Measurements from ENCODE around the gene KPRP.

DNA sequence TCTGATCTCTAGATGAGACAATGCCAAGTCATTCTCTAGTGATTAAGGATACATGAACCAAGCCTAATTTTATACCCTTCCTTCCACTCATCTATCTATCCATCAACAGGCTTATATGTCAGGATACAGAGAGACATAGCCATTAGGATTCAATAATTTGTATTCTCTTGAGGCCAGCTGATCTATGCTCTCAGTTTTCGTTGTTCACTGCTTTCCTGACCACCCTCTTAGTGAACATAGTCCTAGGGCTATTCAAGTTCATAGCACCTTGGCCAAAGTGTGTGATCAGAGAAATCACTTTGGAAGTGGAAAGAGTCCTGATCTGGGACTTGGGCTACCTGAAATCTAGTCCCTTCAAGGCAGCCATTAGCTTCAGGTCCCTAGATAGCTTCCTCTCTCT, 4.2 kb upstream of the KPRP start:
- TF ChIP-seq CTCF (IDR thresholded peaks at IDR 0.05) (no peak), RARB (CRISPR knock-in tag; IDR thresholded peaks at IDR 0.05) (no peak), MAX (IDR thresholded peaks at IDR 0.05) (no peak), HOXB5 (CRISPR knock-in tag; IDR thresholded peaks at IDR 0.05) (no peak), KDM5A (IDR thresholded peaks at IDR 0.05) (no peak)

Data from A549 (cell line).